ENCODE measurements around the gene LIMK1. TPM values are rescaled to one million over a fixed set of nuclear protein-coding genes. Genes with fewer than 3 reads are reported as not detected.

LIMK1 gene
- total RNA-seq, 6 experiments from 2014 or later, result 57.8 to 75.6 (median 67.2) TPM

DNA sequence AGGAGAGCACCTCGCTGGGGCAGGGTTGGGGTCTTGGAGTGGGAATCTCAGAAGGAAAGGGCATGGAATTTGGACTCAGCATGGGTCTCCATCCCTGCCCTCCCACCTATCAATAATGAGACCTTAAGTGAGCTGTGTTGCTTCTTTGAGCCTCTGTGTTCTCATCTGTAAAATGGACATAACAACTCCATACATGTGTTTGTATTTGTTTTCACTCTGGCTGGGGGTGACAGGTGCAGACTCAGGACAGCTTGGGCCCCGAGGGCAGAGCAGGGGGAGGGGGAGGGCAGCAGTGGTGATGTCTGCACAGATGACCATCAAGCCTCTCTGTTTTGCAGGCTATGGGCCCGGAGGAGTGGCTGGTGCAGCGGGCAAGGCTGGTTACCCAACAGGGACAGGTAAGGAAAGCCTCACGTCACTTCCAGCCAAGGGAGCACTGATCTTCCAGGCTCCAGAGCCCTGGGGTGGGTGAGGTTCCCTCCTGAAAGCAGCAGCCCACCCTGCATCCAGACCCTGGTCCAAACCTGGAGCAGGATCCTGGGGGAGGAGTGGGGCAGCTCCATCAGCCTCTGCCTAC lies 35.7 kb upstream of the LIMK1 start:
- H3K4me3 Mint-ChIP-seq, result no peak overlapping the region
- no peaks in the 10 kb centered on the region for H3K9me3 Mint-ChIP-seq
- peaks cover 4% of the 10 kb centered on the region; the same call in 1 of the 2 replicates for H3K36me3 Mint-ChIP-seq (ENCODE audit: low read depth)
- H3K27me3 Mint-ChIP-seq (ENCODE audit: insufficient read depth), result peaks cover 2% of the 10 kb centered on the region; the same call in 1 of the 2 replicates
- no peak for DNase-seq
- TF ChIP-seq, protein P1, sequence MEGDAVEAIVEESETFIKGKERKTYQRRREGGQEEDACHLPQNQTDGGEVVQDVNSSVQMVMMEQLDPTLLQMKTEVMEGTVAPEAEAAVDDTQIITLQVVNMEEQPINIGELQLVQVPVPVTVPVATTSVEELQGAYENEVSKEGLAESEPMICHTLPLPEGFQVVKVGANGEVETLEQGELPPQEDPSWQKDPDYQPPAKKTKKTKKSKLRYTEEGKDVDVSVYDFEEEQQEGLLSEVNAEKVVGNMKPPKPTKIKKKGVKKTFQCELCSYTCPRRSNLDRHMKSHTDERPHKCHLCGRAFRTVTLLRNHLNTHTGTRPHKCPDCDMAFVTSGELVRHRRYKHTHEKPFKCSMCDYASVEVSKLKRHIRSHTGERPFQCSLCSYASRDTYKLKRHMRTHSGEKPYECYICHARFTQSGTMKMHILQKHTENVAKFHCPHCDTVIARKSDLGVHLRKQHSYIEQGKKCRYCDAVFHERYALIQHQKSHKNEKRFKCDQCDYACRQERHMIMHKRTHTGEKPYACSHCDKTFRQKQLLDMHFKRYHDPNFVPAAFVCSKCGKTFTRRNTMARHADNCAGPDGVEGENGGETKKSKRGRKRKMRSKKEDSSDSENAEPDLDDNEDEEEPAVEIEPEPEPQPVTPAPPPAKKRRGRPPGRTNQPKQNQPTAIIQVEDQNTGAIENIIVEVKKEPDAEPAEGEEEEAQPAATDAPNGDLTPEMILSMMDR (IDR thresholded peaks at IDR 0.05), result no peak
- no peak overlapping the region for H3K27ac Mint-ChIP-seq
- H3K4me1 Mint-ChIP-seq (ENCODE audit: low read depth), result peaks cover 7% of the 10 kb centered on the region

DNA sequence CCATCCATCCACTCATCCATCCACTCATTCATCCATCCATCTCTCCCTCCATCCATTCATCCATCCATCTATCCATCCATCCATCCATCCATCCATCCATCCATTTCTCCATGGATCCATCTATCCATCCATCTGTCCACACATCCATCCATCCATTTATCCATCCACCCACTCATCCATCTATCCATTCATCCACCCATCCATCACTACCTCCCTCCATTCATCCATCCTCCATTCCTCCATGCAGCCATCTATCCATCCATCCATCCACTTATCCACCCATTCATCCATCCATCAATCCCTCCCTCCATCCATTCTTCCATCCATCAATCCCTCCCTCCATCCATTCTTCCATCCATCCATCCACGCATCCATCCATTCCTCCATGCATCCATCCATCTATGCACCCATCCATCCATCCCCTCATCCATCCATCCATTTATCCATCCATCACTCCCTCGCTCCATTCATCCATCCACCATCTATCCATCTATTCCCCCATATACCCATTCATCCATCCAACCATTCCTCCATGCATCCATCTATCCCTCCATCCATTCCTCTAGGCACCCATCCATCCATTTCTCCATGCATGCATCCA lies 34.5 kb upstream of the LIMK1 start:
- Mint-ChIP-seq H3K27me3 (ENCODE audit: insufficient read depth) (peaks cover 4% of the 10 kb centered on the region; the same call in 1 of the 2 replicates), H3K4me3 (no peak overlapping the region), H3K36me3 (ENCODE audit: low read depth) (peaks cover 4% of the 10 kb centered on the region; the same call in 1 of the 2 replicates), H3K27ac (no peak overlapping the region), H3K4me1 (ENCODE audit: low read depth) (no peaks in the 10 kb centered on the region), H3K9me3 (no peaks in the 10 kb centered on the region)
- DNase-seq, result no peak
- TF ChIP-seq, protein P1 (IDR thresholded peaks at IDR 0.05), result no peak

DNA sequence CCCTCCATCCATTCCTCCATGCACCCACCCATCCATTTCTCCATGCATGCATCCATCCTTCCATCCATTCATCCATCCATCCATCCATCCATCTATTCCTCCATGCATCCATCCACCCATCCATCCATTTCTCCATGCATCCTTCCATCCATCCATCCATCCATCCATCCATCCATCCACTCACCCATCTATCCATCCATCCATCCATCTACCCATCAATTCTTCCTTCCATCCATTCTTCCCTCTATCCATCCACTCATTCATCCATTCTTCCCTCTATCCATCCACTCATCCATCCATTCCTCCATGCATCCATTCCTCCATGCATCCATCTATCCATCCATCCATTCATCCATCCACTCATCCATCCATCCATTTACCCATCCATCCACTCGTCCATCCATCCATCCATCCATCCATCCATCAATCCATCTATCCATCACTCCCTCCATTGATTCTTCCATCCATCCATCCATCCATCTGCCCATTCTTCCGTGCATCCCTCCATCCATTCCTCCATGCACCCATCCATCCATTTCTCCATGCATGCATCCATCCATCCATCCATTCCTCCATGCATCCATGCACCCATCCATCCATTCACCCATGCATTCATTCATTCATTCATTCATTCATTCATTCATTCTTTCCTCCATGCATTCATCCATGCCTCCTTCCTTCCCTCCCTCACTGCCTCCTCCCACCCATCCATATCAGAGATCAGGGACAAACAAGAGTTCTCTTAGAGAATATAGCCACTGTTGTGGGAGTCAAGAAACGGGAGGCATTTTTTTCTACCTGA lies 33.4 kb upstream of the LIMK1 start:
- no peak for DNase-seq
- Mint-ChIP-seq H3K27ac (no peak overlapping the region), H3K36me3 (ENCODE audit: low read depth) (peaks cover 4% of the 10 kb centered on the region; the same call in 1 of the 2 replicates), H3K4me1 (ENCODE audit: low read depth) (no peaks in the 10 kb centered on the region), H3K9me3 (no peaks in the 10 kb centered on the region), H3K4me3 (no peak overlapping the region), H3K27me3 (ENCODE audit: insufficient read depth) (peaks cover 4% of the 10 kb centered on the region; the same call in 1 of the 2 replicates)
- TF ChIP-seq, protein P1 (IDR thresholded peaks at IDR 0.05), result no peak

DNA sequence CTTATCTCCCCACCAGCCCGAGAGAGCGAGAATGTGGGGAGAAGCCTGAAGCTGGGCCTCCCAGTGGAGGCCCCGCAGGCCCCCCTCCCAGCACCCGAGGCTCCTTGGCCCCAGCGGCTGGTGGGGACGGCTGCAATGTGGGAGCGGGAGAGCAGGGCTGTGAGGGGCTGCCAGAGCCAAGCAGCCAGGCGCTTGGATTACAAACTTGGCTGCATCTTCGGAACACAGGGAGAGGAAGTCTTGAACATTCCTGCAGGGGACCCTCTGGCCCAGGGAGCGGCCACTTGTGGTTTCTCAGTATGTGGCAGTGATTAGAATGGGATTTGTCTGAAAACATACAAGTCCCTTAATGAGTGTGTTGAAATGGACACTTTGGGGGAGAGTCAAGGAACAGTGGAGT lies 32.4 kb upstream of the LIMK1 start:
- Mint-ChIP-seq H3K9me3 (no peaks in the 10 kb centered on the region), H3K4me3 (no peak overlapping the region), H3K4me1 (ENCODE audit: low read depth) (no peaks in the 10 kb centered on the region), H3K27ac (no peak overlapping the region), H3K36me3 (ENCODE audit: low read depth) (peaks cover 4% of the 10 kb centered on the region; the same call in 1 of the 2 replicates), H3K27me3 (ENCODE audit: insufficient read depth) (peaks cover 4% of the 10 kb centered on the region; the same call in 1 of the 2 replicates)
- TF ChIP-seq, protein P1 (IDR thresholded peaks at IDR 0.05), result no peak
- DNase-seq, result no peak

DNA sequence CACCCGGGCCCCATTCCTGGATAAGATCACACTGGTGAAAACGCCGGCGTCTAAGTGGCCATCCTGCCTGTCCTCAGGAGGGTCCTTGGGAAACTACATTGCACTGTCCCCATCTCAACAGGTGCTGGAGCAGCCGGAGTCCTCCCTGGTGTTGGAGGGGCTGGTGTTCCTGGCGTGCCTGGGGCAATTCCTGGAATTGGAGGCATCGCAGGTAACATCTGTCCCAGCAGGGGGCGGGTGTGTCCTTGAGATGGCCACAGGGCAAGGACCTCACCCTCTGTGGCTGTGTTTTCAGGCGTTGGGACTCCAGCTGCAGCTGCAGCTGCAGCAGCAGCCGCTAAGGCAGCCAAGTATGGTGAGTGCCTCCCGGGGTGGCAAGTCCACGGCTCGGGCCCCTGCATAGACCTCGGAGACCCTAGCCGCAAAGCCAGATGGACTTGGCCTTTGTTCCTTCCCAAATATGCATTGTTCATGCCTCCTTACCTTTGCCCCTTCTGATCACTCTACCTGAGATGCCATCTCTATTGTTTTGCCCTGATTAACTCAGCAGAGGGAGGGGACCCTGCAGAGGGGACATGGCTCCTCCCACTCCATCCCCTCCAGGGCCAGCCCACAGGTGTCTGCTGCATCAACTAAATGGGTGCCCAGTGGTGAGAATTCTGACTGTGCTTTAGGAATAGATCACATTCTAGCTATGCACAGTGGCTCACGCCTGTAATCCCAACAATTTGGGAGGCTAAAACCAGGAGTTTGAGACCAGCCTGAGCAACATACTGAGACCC lies 31.8 kb upstream of the LIMK1 start:
- Mint-ChIP-seq H3K36me3 (ENCODE audit: low read depth) (peaks cover 4% of the 10 kb centered on the region; the same call in 1 of the 2 replicates), H3K27me3 (ENCODE audit: insufficient read depth) (peaks cover 4% of the 10 kb centered on the region; the same call in 1 of the 2 replicates), H3K27ac (no peak overlapping the region), H3K9me3 (no peaks in the 10 kb centered on the region), H3K4me3 (no peak overlapping the region), H3K4me1 (ENCODE audit: low read depth) (no peaks in the 10 kb centered on the region)
- DNase-seq, result no peak
- TF ChIP-seq, protein P1 (IDR thresholded peaks at IDR 0.05), result peak; percentile 69

All from HFFc6 (cell line).